SKM-1 treated with dmso at 0.1 percent for 144 hours (cell line): ENCODE data around the gene SS18L1.

Source experiments
- DNase-seq: peaks from one replicate; lab custom pipeline; 2025; ENCODE audit not compliant: unreplicated experiment; lab: John Stamatoyannopoulos, UW

SS18L1 gene

GRCh38 chr20:62168890-62169435 is 25.4 kb downstream of the SS18L1 start:
- DNase-seq = no peak

GRCh38 chr20:62170536-62170935 is 27.0 kb downstream of the SS18L1 start:
- DNase-seq = no peak

GRCh38 chr20:62171245-62171644 is 27.7 kb downstream of the SS18L1 start:
- no peak for DNase-seq

GRCh38 chr20:62172666-62173065 is 29.1 kb downstream of the SS18L1 start:
- no peak for DNase-seq

- no peak for DNase-seq
Observed at GRCh38 chr20:62174021-62174804, 30.6 kb downstream of the SS18L1 start.

GRCh38 chr20:62174870-62175624 is 31.5 kb downstream of the SS18L1 start:
- DNase-seq = no peak

- no peak for DNase-seq
Observed at GRCh38 chr20:62175711-62176110, 32.1 kb downstream of the SS18L1 start.

GRCh38 chr20:62176866-62177265 is 33.3 kb downstream of the SS18L1 start:
- no peak for DNase-seq

- no peak for DNase-seq
Observed at GRCh38 chr20:62177307-62177706, 33.7 kb downstream of the SS18L1 start.

- no peak for DNase-seq
Observed at GRCh38 chr20:62178316-62179161, 35.0 kb downstream of the SS18L1 start.

GRCh38 chr20:62179162-62179504 is 35.6 kb downstream of the SS18L1 start:
- DNase-seq = no peak

GRCh38 chr20:62181808-62182207 is 38.2 kb downstream of the SS18L1 start:
- DNase-seq = no peak

GRCh38 chr20:62182469-62183425 is 39.2 kb downstream of the SS18L1 start, which contains the start of gene MTG2:
MTG2 (plus strand) TSS chr20:62183028; CDS start chr20:62193421, 10,393 bp downstream.
- DNase-seq = peak; percentile 95

GRCh38 chr20:62183426-62184142 is 40.0 kb downstream of the SS18L1 start:
- no peak for DNase-seq

- no peak for DNase-seq
Observed at GRCh38 chr20:62186096-62186426, 42.5 kb downstream of the SS18L1 start.

- DNase-seq = peak; percentile 5
Observed at GRCh38 chr20:62186887-62187866, 43.6 kb downstream of the SS18L1 start.

GRCh38 chr20:62190639-62191411 is 47.3 kb downstream of the SS18L1 start:
- DNase-seq = no peak
